PFSK-1 (cell line): ENCODE data around the gene PDE3A.

Source experiments
- FOXP2 ChIP-seq: optimal IDR thresholded peaks from 2 replicates; pipeline ENCODE3; 2011; ENCODE audit warnings: borderline replicate concordance, control low read depth, inconsistent platforms; ENCODE audit not compliant: insufficient read depth; ENCODE audit errors: extremely low read length, extremely low read depth
- POLR2AphosphoS5 ChIP-seq: IDR thresholded peaks from 2 replicates; pipeline ENCODE4 v1.6.1; 2012; ENCODE audit warnings: low read depth, mild to moderate bottlenecking, control low read depth, low read length, moderate library complexity
- REST ChIP-seq, 2 experiments: IDR thresholded peaks; 2 replicates each; pipeline versions ENCODE4 v1.6.1 to v1.8.0; 2011 to 2012; ENCODE audit warnings: low read depth in 2 of 2, low read length in 2 of 2, control low read depth in 1 of 2, inconsistent platforms in 1 of 2, mild to moderate bottlenecking in 1 of 2, moderate library complexity in 1 of 2; ENCODE audit not compliant: insufficient read depth in 1 of 2
- SIN3A ChIP-seq: IDR thresholded peaks from 2 replicates; pipeline ENCODE4 v1.6.1; 2012; ENCODE audit warnings: mild to moderate bottlenecking, low read length, moderate library complexity, borderline replicate concordance; ENCODE audit not compliant: insufficient read depth
- TAF1 ChIP-seq: IDR thresholded peaks from 2 replicates; pipeline ENCODE4 v1.6.1; 2012; ENCODE audit warnings: low read length, control low read depth, borderline replicate concordance; ENCODE audit not compliant: insufficient read depth

DNA sequence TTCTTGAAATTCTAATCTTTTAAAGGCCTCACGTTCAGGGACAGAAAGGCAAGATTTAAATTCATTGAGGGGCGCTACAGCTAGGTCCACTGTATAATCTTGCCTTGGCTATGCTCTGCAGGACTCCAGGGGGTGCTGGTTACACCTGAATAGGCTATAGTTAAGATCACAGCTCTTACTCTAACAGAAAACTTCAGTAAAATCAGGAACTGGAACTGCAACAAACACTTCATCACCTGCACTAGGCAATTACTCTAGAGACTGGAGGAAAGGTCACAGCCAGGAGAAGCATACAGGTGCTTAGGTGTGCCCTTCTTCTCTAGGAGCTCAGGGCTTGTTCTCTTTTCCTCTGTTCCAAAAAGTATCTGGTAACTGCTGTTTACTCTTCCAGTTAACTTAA lies 347.7 kb downstream of the PDE3A start:
- TF ChIP-seq TAF1: no peak
- TF ChIP-seq REST (IDR thresholded peaks at IDR 0.05; ENCODE audit: insufficient read depth in 1 of 2, low read depth in 2 of 2, low read length in 2 of 2): no peak
- TF ChIP-seq FOXP2: no peak
- no peak for TF ChIP-seq SIN3A
- no peak for TF ChIP-seq POLR2AphosphoS5
